HL-60/S4 (cell line): ENCODE data around the gene NPY4R.
"Not testable (repeated sequence)": the region's sequence is repeated elsewhere in the genome, so short reads cannot be mapped to it uniquely, and the experiment has no call there.

Source experiments
- in situ Hi-C: fragments of 300-500 bp; cut with MboI; formaldehyde crosslinking; loops from 2 replicates; pipeline ENCODE4 v1.14.3; 2022; ENCODE audit warnings: low sequenced_read_pairs

Gene NPY4R

DNA sequence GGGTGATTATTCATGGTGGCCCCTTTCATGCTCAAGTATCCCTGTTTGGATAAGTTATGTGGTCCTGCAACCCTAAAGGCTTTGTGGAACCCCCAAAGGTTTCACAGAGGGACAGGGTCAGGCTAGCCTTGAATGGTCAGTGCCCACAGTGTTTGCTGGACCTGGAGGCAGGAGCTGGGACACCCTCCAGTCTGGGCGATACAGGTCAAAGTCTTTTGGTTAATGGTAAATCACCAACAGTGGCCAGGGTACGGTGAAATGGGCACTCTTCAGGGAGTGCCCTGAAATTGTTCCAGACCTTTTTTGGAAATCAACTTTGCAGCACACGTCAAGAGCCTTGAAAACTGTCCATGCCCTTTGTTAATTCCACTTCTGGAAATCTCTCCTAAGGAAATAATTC is 8.7 kb downstream of the NPY4R start:
- in situ Hi-C loops, result not testable (repeated sequence)

DNA sequence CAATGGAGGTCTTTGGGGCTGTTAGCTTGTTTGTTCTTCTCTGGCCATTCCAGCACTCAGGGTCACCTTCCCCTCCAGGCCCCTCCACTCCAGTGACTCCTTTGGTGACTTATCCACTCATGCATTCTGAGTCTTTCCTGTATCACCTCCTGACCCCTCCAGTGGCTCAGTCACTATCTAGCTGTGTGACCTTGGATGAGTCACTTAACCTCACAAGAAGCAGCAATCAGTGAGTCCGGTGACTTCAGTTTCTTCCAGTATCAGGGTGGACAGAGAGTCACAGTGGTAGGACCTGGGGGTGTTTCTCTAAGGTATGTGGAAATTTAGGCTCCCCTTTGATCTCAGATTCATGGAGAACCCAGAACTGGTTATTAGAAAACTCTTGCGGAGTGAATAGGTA is 9.8 kb downstream of the NPY4R start:
- in situ Hi-C loops, result not testable (repeated sequence)

GRCh38 chr10:46451365-46451764 is 14.4 kb downstream of the NPY4R start:
- in situ Hi-C loops, result not testable (repeated sequence)

DNA sequence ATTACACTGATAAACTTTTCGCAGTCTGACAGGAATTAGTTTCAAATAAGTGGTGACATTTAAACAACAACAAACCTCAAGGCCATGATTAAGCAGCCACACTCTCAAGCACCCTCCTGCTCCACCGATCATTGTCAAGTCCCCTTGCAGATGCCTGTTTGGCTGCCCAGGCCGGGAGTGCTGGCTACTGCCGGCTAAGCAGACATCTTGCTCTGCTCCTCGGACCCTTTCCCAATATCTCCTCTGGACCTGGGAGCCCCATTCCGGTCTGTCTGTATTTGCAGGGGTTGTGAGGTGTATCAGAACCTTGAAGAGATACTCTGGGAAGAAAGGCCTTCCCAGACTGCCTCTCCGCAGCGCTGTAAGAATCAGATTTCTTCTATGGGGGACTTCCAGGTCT is 14.9 kb downstream of the NPY4R start:
- in situ Hi-C loops, result not testable (repeated sequence)

DNA sequence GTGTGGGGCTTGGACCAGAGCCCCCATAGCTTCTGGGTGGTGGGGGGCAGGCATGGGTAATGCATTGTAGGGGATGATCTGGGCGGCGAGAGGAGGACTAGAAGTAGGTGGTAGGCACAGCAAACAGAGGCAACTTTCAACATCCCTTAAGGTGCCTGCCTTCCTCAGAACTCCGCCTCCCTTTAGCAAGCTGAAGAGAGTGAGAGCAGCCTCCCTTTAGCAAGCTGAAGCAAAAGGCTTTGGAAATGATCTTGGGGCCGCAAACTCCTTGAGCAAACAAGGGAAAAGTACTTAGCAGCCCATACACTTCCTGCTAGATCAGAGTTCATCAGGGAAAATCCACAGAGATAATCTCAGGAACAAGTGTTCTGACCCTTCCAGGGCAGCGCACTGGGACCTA is 18.3 kb downstream of the NPY4R start:
- in situ Hi-C loops, result not testable (repeated sequence)

DNA sequence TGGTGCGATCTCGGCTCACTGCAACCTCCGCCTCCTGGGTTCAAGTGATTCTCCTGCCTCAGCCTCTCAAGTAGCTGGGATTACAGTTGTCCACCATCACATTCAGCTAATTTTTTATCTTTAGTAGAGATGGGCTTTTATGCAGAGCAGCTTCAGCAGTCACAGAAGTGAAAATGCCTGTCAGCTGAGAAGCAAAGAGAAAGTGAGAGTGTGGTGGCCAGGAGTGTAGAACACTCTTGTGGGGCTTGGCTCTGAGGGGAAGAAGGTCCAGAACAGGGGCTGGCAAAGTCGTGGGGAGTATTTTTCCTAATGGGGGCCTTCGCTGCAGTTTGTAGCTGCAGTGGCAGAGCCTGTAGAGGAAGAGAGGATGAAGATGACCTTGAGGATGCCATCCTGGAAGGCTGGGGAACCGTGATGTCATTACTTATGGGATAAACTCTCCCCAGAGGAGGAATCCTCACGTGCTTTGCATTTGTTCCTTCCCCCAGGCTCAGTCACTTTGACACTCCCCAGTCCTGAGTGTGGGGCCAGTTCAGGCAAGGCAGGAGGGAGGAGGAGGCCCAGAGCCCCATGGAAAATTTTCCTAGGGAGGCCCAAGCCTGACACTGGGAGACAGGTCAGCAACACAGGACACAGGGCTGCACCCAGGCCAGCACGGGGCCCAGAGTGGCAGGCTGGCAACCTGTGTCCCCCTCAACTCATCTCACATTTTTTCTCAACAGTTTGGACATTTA is 20.2 kb downstream of the NPY4R start:
- in situ Hi-C loops, result not testable (repeated sequence)

- in situ Hi-C loops, result not testable (repeated sequence)
Observed at GRCh38 chr10:46443422-46443821, 22.3 kb downstream of the NPY4R start.

- in situ Hi-C loops, result not testable (repeated sequence)
Observed at GRCh38 chr10:46442706-46443275, 23.0 kb downstream of the NPY4R start.

GRCh38 chr10:46441837-46442278 is 23.9 kb downstream of the NPY4R start:
- in situ Hi-C loops, result not testable (repeated sequence)

DNA sequence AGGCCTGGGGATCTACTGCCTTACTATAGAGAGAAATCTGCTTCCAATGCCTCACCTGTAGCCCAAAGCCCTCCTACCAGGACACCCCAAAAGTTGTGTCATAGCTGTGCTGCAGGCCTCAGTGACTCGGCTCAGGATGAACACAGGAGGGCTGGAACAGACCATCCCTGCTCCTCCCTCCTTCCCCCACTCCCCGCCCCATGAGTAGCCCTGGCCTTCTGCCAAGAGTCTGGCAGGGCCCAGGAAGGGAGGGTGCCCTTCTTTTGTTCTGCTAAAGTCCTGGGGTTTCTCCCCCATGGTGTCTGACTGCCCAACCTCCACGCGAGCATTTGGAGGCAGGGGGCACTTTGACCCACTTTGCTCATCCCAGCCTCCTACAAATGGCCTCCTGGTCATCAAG is 24.8 kb downstream of the NPY4R start:
- in situ Hi-C loops, result not testable (repeated sequence)

GRCh38 chr10:46423550-46423949 is 42.2 kb downstream of the NPY4R start:
- in situ Hi-C loops, result not testable (repeated sequence)

- in situ Hi-C loops, result not testable (repeated sequence)
Observed at GRCh38 chr10:46419570-46420379, 46.0 kb downstream of the NPY4R start.

DNA sequence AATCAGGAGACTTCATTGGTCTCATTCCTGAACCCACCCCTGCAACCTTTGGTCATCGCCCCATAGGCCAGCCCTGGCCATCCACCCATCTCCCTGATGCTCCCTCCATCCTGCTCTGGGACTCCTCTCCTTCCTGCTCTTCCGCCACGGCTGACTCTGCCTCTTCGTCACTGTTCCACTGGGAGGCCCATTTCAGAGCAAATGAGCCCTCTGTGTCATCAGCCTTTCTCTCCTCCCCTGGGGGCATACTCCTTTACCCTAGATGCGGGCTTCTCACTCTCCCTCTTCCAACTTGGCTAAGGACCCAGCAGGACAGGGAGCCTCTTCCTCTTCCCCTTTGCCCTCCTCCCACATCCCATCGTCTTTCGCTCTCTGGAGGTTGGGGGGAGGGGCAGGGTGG is 47.5 kb downstream of the NPY4R start:
- in situ Hi-C loops, result not testable (repeated sequence)

DNA sequence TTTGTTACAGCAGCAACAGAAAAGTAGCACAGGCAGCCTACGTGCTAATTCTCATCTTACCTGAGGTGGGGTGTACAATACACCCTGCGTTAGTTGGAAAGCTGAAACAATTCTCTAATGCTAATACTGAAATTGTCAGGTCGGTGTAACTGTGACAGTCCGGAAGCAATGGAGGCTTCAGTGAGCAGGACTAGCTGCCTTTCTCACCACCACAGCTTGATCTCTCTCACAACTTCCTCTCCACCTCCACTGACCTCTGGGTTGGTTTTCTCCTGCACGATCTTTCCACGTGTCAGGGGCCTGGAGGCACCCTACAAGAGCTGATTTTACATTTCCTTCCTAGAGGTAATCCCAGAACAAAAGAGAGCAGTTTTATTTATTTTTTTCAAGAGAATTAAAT is 50.5 kb downstream of the NPY4R start:
- in situ Hi-C loops, result not testable (repeated sequence)

DNA sequence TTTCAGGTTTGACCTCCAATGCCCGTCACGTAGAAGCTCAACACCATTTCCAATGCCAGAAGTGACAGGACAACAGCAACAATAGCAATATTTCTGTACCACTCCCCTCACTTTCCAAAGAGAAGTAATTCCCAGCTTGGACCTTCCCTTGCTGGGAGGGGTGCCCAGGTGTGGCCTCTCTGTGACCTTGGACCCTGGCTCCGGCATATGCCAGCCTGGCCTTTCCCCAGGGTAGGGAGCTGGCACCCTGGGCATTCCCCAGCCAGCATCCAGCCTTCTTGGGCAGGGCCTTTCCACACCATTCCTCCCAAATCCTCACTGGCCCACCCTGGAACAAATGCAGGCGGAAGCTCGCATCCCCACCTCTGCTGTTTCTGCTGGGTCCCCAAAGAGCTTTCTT is 53.1 kb downstream of the NPY4R start:
- in situ Hi-C loops, result not testable (repeated sequence)

GRCh38 chr10:46411123-46411522 is 54.6 kb downstream of the NPY4R start:
- in situ Hi-C loops, result not testable (repeated sequence)
